A549 (cell line): ENCODE data around the gene PIEZO2. TPM values are rescaled to one million over a fixed set of nuclear protein-coding genes. Genes with fewer than 3 reads are reported as not detected.

ENCODE experiments used
- ATAC-seq, 2 experiments: fragments of 200-7000 bp in 1 of 2; fragments of >200 bp in 1 of 2; cut with Nextera tagmentation in 1 of 2; cut with Tn5 transposase in 1 of 2; 3 replicates each; pipeline versions ENCODE4 v1.8.0 to v1.9.1; 2018 to 2020; ENCODE audit warnings: mild to moderate bottlenecking in 1 of 2, moderate library complexity in 1 of 2
- CTCF ChIA-PET: fragments of 300-600 bp; sonication (Branson Sonifier 250); formaldehyde crosslinking; extraction: SDS; loops from one replicate; lab custom pipeline; 2021; ENCODE audit warnings: antibody characterized with exemption, inconsistent platforms; lab: Yijun Ruan, JAX
- POLR2A ChIA-PET: fragments of 350-600 bp; formaldehyde crosslinking; extraction: SDS; loops from one replicate; lab custom pipeline; 2021; ENCODE audit warnings: antibody characterized with exemption, inconsistent platforms; lab: Yijun Ruan, JAX
- DNase-seq, 2 experiments: peaks; one replicate each; pipeline versions ENCODE4 v3.0.0 to v3.0.0-alpha.2; 2011 to 2016; ENCODE audit warnings: low read depth in 1 of 2, low spot score in 1 of 2
- FAIRE-seq: peaks from 2 replicates; lab custom pipeline; 2011; peaks lifted over from hg19 to GRCh38; lab: Jason Lieb, UNC
- H3K27ac ChIP-seq, 2 experiments: fragments of >200 bp; sonication (Bioruptor Twin); formaldehyde crosslinking; 3 replicates each; pipeline ENCODE4 v1.5.1; 2016 to 2017
- H3K4me1 ChIP-seq: fragments of >200 bp; sonication (Bioruptor Twin); formaldehyde crosslinking; 3 replicates; pipeline ENCODE4 v1.6.1; 2016
- H3K4me2 ChIP-seq: fragments of >200 bp; sonication (Bioruptor Twin); formaldehyde crosslinking; 3 replicates; pipeline ENCODE4 v1.6.1; 2016
- H3K4me3 ChIP-seq: fragments of >200 bp; sonication (Bioruptor Twin); formaldehyde crosslinking; 3 replicates; pipeline ENCODE4 v1.5.1; 2016
- H3K9me3 ChIP-seq: fragments of >200 bp; sonication (Bioruptor Twin); formaldehyde crosslinking; 3 replicates; pipeline ENCODE4 v1.6.1; 2016
- CBX2 ChIP-seq: fragments of 200-600 bp; sonication (generic); IDR thresholded peaks from 2 replicates; pipeline ENCODE4 v1.6.1; 2016; ENCODE audit warnings: low read depth, mild to moderate bottlenecking, borderline replicate concordance
- CBX8 ChIP-seq: fragments of 200-600 bp; sonication (generic); IDR thresholded peaks from 2 replicates; pipeline ENCODE4 v1.6.1; 2016
- CEBPB ChIP-seq, 2 experiments: fragments of >200 bp in 1 of 2; sonication (Bioruptor Twin) in 1 of 2; formaldehyde crosslinking in 1 of 2; IDR thresholded peaks; 2 replicates each; pipeline ENCODE4 v1.6.1; 2012 to 2016
- CHD4 ChIP-seq: fragments of 200-600 bp; sonication (generic); IDR thresholded peaks from 2 replicates; pipeline ENCODE4 v1.6.1; 2016; ENCODE audit warnings: antibody characterized with exemption, mild to moderate bottlenecking, borderline replicate concordance
- ESRRA ChIP-seq: fragments of 150-350 bp; IDR thresholded peaks from 2 replicates; pipeline ENCODE4 v1.6.1; 2014; ENCODE audit warnings: mild to moderate bottlenecking, low read length, borderline replicate concordance
- GATA3 ChIP-seq: IDR thresholded peaks from 2 replicates; pipeline ENCODE4 v1.6.1; 2012; ENCODE audit warnings: borderline replicate concordance
- HDAC2 ChIP-seq: fragments of 200-600 bp; sonication (generic); IDR thresholded peaks from 2 replicates; pipeline ENCODE4 v1.6.1; 2016
- HOXA7 ChIP-seq: fragments of 250-450 bp; sonication (Bioruptor Pico); IDR thresholded peaks from 2 replicates; pipeline ENCODE4 v1.5.0; 2020; ENCODE audit warnings: mild to moderate bottlenecking, moderate library complexity
- HOXB13 ChIP-seq: fragments of 250-450 bp; sonication (Bioruptor Pico); IDR thresholded peaks from 2 replicates; pipeline ENCODE4 v1.5.0; 2020; ENCODE audit warnings: low read depth, mild to moderate bottlenecking, moderate library complexity
- HOXB5 ChIP-seq: fragments of 250-450 bp; sonication (Bioruptor Pico); IDR thresholded peaks from 2 replicates; pipeline ENCODE4 v1.5.0; 2020; ENCODE audit warnings: mild to moderate bottlenecking, moderate library complexity
- JUN ChIP-seq, 2 experiments: fragments of >200 bp; sonication (Bioruptor Twin); formaldehyde crosslinking; IDR thresholded peaks; 2 replicates in 1 of 2; 3 replicates in 1 of 2; pipeline ENCODE4 v1.6.1; 2016 to 2017
- KDM1A ChIP-seq: fragments of 200-600 bp; sonication (generic); IDR thresholded peaks from 2 replicates; pipeline ENCODE4 v1.6.1; 2016; ENCODE audit warnings: low read depth, mild to moderate bottlenecking
- KDM5A ChIP-seq: fragments of 200-600 bp; sonication (generic); IDR thresholded peaks from 2 replicates; pipeline ENCODE4 v1.6.1; 2016; ENCODE audit warnings: antibody characterized with exemption, mild to moderate bottlenecking
- MAZ ChIP-seq: fragments of 150-350 bp; IDR thresholded peaks from 2 replicates; pipeline ENCODE4 v1.6.1; 2014; ENCODE audit warnings: antibody characterized with exemption, low read depth, low read length, borderline replicate concordance
- MYC ChIP-seq: IDR thresholded peaks from 2 replicates; pipeline ENCODE4 v1.6.1; 2012; ENCODE audit warnings: mild to moderate bottlenecking, inconsistent platforms, low read length, improper control_type of control experiment, borderline replicate concordance
- NPAS2 ChIP-seq: fragments of 250-450 bp; sonication (Bioruptor Pico); IDR thresholded peaks from 2 replicates; pipeline ENCODE4 v1.8.0; 2022; ENCODE audit warnings: mild to moderate bottlenecking, moderate library complexity, borderline replicate concordance
- NR3C1 ChIP-seq: fragments of >200 bp; sonication (Bioruptor Twin); formaldehyde crosslinking; IDR thresholded peaks from 3 replicates; pipeline ENCODE4 v1.6.1; 2017
- PHF8 ChIP-seq: fragments of 200-600 bp; sonication (generic); IDR thresholded peaks from 2 replicates; pipeline ENCODE4 v1.6.1; 2016; ENCODE audit warnings: low read depth, mild to moderate bottlenecking, antibody characterized with exemption, moderate library complexity, borderline replicate concordance
- POLR2A ChIP-seq: IDR thresholded peaks from 2 replicates; pipeline ENCODE4 v1.6.1; 2012; ENCODE audit warnings: mild to moderate bottlenecking, low read length
- RARB ChIP-seq: fragments of 250-450 bp; sonication (Bioruptor Pico); IDR thresholded peaks from 2 replicates; pipeline ENCODE4 v1.8.0; 2021; ENCODE audit warnings: mild to moderate bottlenecking, moderate library complexity
- RCOR1 ChIP-seq: fragments of 150-350 bp; IDR thresholded peaks from 2 replicates; pipeline ENCODE4 v1.6.1; 2014; ENCODE audit warnings: antibody characterized with exemption, low read length, low read depth
- SREBF2 ChIP-seq: fragments of 450-650 bp; IDR thresholded peaks from 2 replicates; pipeline ENCODE4 v1.6.1; 2014; ENCODE audit warnings: mild to moderate bottlenecking, moderate library complexity
- TP53 ChIP-seq: fragments of 250-450 bp; sonication (Bioruptor Pico); IDR thresholded peaks from 2 replicates; pipeline ENCODE4 v1.5.0; 2021; ENCODE audit warnings: mild to moderate bottlenecking, moderate library complexity
- ZC3H11A ChIP-seq: fragments of 450-650 bp; IDR thresholded peaks from 2 replicates; pipeline ENCODE4 v1.6.1; 2014; ENCODE audit warnings: antibody characterized with exemption, mild to moderate bottlenecking
- ZFP36 ChIP-seq: fragments of 450-650 bp; IDR thresholded peaks from 2 replicates; pipeline ENCODE4 v1.6.1; 2014; ENCODE audit warnings: borderline replicate concordance; ENCODE audit not compliant: partially characterized antibody
- ZSCAN20 ChIP-seq: fragments of 250-450 bp; sonication (Bioruptor Pico); IDR thresholded peaks from 2 replicates; pipeline ENCODE4 v1.8.0; 2022; ENCODE audit warnings: mild to moderate bottlenecking, moderate library complexity
- WGBS: methylation state at CpG from one replicate; pipeline ENCODE4 v1.1.6; 2017; ENCODE audit errors: missing lambda C conversion rate; 5-methylcytosine and 5-hydroxymethylcytosine counted together
- polyA plus RNA-seq, 4 experiments: library from polyadenylated mRNA; depleted of rRNA in 3 of 4; stranded (reverse); fragments of >200 nt; fragmentation: RNase III in 1 of 4; extraction: RNeasy Plus Mini Kit Qiagen cat#74134 plus additional on column Dnase treatment in 1 of 4; gene quantifications; 2 replicates in 3 of 4; 3 replicates in 1 of 4; pipeline ENCODE4 v1.2.3, GENCODE V29; 2011 to 2017
- TF ChIP-seq, protein P1 (sequence below): fragments of 250-450 bp; sonication (Bioruptor Pico); IDR thresholded peaks from 2 replicates; pipeline ENCODE4 v1.5.0; 2021; ENCODE audit warnings: mild to moderate bottlenecking, moderate library complexity, borderline replicate concordance
- TF ChIP-seq, protein P2 (sequence below): IDR thresholded peaks from 2 replicates; pipeline ENCODE4 v1.6.1; 2012
- TF ChIP-seq, protein P3 (sequence below): fragments of 250-450 bp; sonication (Bioruptor Pico); IDR thresholded peaks from 2 replicates; pipeline ENCODE4 v1.5.0; 2020; ENCODE audit warnings: low read depth, mild to moderate bottlenecking, moderate library complexity
- TF ChIP-seq, protein P4 (sequence below): fragments of 150-350 bp; IDR thresholded peaks from 2 replicates; pipeline ENCODE4 v1.6.1; 2014; ENCODE audit warnings: low read depth, mild to moderate bottlenecking, low read length
- TF ChIP-seq, protein P5 (sequence below): fragments of 450-650 bp; IDR thresholded peaks from 2 replicates; pipeline ENCODE4 v1.6.1; 2014; ENCODE audit warnings: antibody characterized with exemption
- TF ChIP-seq, protein P6 (sequence below): fragments of >200 bp; sonication (Bioruptor Twin); formaldehyde crosslinking; IDR thresholded peaks from 3 replicates; pipeline ENCODE4 v1.5.1; 2016

Gene PIEZO2
- polyA plus RNA-seq, 2 of the 4 experiments (the other 2 are of a cell fraction): 0.80 to 1.6 TPM

DNA sequence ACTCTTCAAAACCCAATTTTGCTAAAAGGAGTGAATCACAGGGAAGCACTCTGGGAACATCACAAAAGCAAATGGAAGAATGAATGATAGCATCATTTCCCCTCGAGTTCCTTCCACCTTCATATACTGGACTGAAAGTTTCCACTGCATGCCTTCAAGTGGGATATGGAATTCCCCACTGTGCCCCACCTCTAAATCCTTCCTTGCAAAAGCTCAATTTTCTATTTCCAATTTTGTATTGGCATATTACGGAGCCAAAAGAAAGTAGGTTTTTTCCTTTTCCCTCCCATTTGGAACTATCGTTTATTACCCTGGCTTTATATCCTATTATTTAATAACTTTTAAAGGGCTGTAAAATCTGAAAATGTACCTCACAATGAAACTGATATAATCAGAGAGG is 149.3 kb downstream of the PIEZO2 start:
- WGBS: 22% methylated on average over 3 of the region's 3 CpGs
- POLR2A ChIA-PET: no interaction called here

DNA sequence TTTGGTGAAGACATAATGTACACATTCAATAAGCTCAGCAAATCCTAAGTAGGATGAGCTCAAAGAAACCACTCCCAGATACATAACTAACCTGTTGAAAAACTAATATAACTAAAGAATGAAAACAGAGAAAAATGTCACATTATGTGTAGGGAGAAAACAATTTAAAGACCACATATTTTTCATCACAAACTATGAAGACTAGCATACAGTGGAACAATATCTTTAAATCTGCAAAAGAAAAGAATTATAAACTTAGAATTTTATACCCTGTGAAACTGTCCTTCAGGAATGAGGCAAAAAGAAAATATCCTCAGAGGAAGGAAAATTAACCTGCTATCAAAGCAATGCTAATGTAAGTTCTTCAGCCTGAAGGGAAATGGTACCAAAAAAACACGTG is 151.5 kb downstream of the PIEZO2 start:
- Histone ChIP-seq H3K4me2 (no peak overlapping the region), H3K4me3 (no peak overlapping the region), H3K27ac (no peak overlapping the region), H3K4me1 (no peaks in the 10 kb centered on the region), H3K9me3 (0 out of 3 replicates have a peak, but pooled peaks cover 4% of the 10 kb centered on the region)
- ATAC-seq: no peak
- no peak for DNase-seq
- ChIA-PET POLR2A (no interaction called here), CTCF (no interaction called here)
- WGBS: 0% methylated on average over 1 of the region's 1 CpG
- FAIRE-seq: no peak
- no peak for TF ChIP-seq ESRRA
- TF ChIP-seq, protein P1, sequence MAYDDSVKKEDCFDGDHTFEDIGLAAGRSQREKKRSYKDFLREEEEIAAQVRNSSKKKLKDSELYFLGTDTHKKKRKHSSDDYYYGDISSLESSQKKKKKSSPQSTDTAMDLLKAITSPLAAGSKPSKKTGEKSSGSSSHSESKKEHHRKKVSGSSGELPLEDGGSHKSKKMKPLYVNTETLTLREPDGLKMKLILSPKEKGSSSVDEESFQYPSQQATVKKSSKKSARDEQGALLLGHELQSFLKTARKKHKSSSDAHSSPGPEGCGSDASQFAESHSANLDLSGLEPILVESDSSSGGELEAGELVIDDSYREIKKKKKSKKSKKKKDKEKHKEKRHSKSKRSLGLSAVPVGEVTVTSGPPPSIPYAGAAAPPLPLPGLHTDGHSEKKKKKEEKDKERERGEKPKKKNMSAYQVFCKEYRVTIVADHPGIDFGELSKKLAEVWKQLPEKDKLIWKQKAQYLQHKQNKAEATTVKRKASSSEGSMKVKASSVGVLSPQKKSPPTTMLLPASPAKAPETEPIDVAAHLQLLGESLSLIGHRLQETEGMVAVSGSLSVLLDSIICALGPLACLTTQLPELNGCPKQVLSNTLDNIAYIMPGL (CRISPR knock-in tag): no peak
- TF ChIP-seq PHF8: no peak
- no peak for TF ChIP-seq RARB (CRISPR knock-in tag)
- no peak for TF ChIP-seq HOXA7
- no peak for TF ChIP-seq CBX8
- TF ChIP-seq TP53 (CRISPR knock-in tag): no peak
- no peak for TF ChIP-seq ZFP36
- TF ChIP-seq, protein P2, sequence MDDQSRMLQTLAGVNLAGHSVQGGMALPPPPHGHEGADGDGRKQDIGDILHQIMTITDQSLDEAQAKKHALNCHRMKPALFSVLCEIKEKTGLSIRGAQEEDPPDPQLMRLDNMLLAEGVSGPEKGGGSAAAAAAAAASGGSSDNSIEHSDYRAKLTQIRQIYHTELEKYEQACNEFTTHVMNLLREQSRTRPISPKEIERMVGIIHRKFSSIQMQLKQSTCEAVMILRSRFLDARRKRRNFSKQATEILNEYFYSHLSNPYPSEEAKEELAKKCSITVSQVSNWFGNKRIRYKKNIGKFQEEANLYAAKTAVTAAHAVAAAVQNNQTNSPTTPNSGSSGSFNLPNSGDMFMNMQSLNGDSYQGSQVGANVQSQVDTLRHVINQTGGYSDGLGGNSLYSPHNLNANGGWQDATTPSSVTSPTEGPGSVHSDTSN: no peak
- TF ChIP-seq KDM1A: no peak
- TF ChIP-seq, protein P3, sequence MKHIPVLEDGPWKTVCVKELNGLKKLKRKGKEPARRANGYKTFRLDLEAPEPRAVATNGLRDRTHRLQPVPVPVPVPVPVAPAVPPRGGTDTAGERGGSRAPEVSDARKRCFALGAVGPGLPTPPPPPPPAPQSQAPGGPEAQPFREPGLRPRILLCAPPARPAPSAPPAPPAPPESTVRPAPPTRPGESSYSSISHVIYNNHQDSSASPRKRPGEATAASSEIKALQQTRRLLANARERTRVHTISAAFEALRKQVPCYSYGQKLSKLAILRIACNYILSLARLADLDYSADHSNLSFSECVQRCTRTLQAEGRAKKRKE (CRISPR knock-in tag): no peak
- no peak for TF ChIP-seq POLR2A
- TF ChIP-seq CEBPB (IDR thresholded peaks at IDR 0.05): no peak
- no peak for TF ChIP-seq NR3C1
- no peak for TF ChIP-seq CHD4
- no peak for TF ChIP-seq JUN (IDR thresholded peaks at IDR 0.05)
- no peak for TF ChIP-seq ZC3H11A
- TF ChIP-seq, protein P4, sequence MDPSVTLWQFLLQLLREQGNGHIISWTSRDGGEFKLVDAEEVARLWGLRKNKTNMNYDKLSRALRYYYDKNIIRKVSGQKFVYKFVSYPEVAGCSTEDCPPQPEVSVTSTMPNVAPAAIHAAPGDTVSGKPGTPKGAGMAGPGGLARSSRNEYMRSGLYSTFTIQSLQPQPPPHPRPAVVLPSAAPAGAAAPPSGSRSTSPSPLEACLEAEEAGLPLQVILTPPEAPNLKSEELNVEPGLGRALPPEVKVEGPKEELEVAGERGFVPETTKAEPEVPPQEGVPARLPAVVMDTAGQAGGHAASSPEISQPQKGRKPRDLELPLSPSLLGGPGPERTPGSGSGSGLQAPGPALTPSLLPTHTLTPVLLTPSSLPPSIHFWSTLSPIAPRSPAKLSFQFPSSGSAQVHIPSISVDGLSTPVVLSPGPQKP: no peak
- TF ChIP-seq, protein P5, sequence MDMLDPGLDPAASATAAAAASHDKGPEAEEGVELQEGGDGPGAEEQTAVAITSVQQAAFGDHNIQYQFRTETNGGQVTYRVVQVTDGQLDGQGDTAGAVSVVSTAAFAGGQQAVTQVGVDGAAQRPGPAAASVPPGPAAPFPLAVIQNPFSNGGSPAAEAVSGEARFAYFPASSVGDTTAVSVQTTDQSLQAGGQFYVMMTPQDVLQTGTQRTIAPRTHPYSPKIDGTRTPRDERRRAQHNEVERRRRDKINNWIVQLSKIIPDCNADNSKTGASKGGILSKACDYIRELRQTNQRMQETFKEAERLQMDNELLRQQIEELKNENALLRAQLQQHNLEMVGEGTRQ: no peak

More for the DNA sequence above, 149.3 kb downstream of the PIEZO2 start:
- H3K9me3 ChIP-seq: 0 out of 3 replicates have a peak, but pooled peaks cover 4% of the 10 kb centered on the region
- no peak for DNase-seq
- no peak overlapping the region for H3K4me2 ChIP-seq
- peaks cover 11% of the 10 kb centered on the region; the same call in 1 of the 3 replicates for H3K4me1 ChIP-seq
- no peak for TF ChIP-seq KDM5A
- TF ChIP-seq TP53 (CRISPR knock-in tag): no peak
- TF ChIP-seq, protein P1 (CRISPR knock-in tag): no peak
- no peak for TF ChIP-seq SREBF2
- TF ChIP-seq ESRRA: no peak
- no peak for TF ChIP-seq ZSCAN20 (CRISPR knock-in tag)
- TF ChIP-seq MYC: no peak
- TF ChIP-seq ZC3H11A: no peak
- TF ChIP-seq, protein P6, sequence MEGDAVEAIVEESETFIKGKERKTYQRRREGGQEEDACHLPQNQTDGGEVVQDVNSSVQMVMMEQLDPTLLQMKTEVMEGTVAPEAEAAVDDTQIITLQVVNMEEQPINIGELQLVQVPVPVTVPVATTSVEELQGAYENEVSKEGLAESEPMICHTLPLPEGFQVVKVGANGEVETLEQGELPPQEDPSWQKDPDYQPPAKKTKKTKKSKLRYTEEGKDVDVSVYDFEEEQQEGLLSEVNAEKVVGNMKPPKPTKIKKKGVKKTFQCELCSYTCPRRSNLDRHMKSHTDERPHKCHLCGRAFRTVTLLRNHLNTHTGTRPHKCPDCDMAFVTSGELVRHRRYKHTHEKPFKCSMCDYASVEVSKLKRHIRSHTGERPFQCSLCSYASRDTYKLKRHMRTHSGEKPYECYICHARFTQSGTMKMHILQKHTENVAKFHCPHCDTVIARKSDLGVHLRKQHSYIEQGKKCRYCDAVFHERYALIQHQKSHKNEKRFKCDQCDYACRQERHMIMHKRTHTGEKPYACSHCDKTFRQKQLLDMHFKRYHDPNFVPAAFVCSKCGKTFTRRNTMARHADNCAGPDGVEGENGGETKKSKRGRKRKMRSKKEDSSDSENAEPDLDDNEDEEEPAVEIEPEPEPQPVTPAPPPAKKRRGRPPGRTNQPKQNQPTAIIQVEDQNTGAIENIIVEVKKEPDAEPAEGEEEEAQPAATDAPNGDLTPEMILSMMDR: no peak
- TF ChIP-seq GATA3: no peak
- no peak for TF ChIP-seq HOXB13 (CRISPR knock-in tag)
- TF ChIP-seq MAZ: no peak
- no peak for TF ChIP-seq HDAC2
- TF ChIP-seq CBX8: no peak
- TF ChIP-seq NR3C1: no peak
- no peak for TF ChIP-seq CBX2
- TF ChIP-seq HOXB5 (CRISPR knock-in tag): no peak
- TF ChIP-seq NPAS2 (CRISPR knock-in tag): no peak
- TF ChIP-seq CHD4: no peak
- TF ChIP-seq RCOR1: no peak
- ATAC-seq: no peak
- no peak overlapping the region for H3K4me3 ChIP-seq
- CTCF ChIA-PET: no interaction called here
- FAIRE-seq: no peak
- no peak overlapping the region for H3K27ac ChIP-seq
